ENCODE data around the gene ADGRG6. TPM values are rescaled to one million over a fixed set of nuclear protein-coding genes. Genes with fewer than 3 reads are reported as not detected.

ADGRG6 gene
- total RNA-seq, 1 experiment from 2014 or later: 2.5 TPM

DNA sequence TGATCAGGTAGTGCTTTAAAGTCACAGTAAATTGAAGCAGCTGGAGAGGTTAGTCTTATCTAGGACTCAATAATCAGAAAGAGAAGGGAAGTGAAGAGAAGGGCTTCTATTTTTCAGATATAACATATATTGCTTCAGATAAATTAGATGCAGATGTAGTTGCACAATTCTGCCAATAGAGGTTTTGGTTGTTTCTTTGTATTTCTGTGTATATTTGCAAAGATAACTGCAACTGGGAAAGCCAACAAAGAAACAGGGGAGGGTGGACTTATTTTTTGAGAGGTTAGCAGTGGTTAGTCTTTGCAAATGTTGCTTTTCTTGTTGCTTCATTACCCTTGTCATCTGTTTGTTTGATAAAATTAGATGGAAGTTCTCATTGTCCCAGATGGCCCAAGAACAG is 106.6 kb downstream of the ADGRG6 start:
- no peak for DNase-seq
- H2BK12ac ChIP-seq (ENCODE audit: insufficient read length, low read depth, low read length): no peak overlapping the region
- no peak overlapping the region for H3K27ac ChIP-seq (ENCODE audit: insufficient read length, low read depth, low read length)
- H3K27me3 ChIP-seq (ENCODE audit: insufficient read depth, low read length): no peaks in the 10 kb centered on the region
- no peak overlapping the region for H3T11ph ChIP-seq (ENCODE audit: low read length)
- H2BK120ac ChIP-seq (ENCODE audit: low read depth, low read length, poor library complexity, severe bottlenecking): no peak overlapping the region
- no peaks in the 10 kb centered on the region for H3K23me2 ChIP-seq (ENCODE audit: insufficient read length, low read depth, low read length, poor library complexity, severe bottlenecking)
- H3K9me3 ChIP-seq (ENCODE audit: control insufficient read depth, low read depth, low read length): no peaks in the 10 kb centered on the region
- H2AK5ac ChIP-seq (ENCODE audit: insufficient read length, low read length): no peak overlapping the region
- no peaks in the 10 kb centered on the region for H4K20me1 ChIP-seq (ENCODE audit: control insufficient read depth, insufficient read depth, insufficient read length)
- H3K79me1 ChIP-seq (ENCODE audit: insufficient read depth, low read depth, low read length, poor library complexity, severe bottlenecking): no peaks in the 10 kb centered on the region
- no peak overlapping the region for H3K18ac ChIP-seq (ENCODE audit: insufficient read length, low read depth, low read length)
- no peak overlapping the region for H2AFZ ChIP-seq (ENCODE audit: low read length)
- H3K4me1 Mint-ChIP-seq: peaks cover 3 to 11% of the 10 kb centered on the region in 2 experiments; a peak in 3 of 4 replicates
- no peak overlapping the region for H3K23ac ChIP-seq (ENCODE audit: insufficient read length, low read depth, low read length)
- no peaks in the 10 kb centered on the region for H3K9me3 Mint-ChIP-seq
- no peak overlapping the region for H3K4me2 ChIP-seq (ENCODE audit: insufficient read depth, insufficient read length, low read length)
- no peaks in the 10 kb centered on the region; the same call in 1 of the 2 replicates for H3K4me1 ChIP-seq (ENCODE audit: insufficient read depth, low read length)
- H3K27me3 Mint-ChIP-seq (ENCODE audit: low read depth): no peaks in the 10 kb centered on the region
- no peak overlapping the region for H3K56ac ChIP-seq (ENCODE audit: insufficient read length, low read depth, low read length)
- H3K79me2 ChIP-seq (ENCODE audit: insufficient read depth, low read length): no peaks in the 10 kb centered on the region
- no peak overlapping the region for H3K9ac ChIP-seq (ENCODE audit: extremely low read depth, insufficient read length, low read length)
- TF ChIP-seq CTCF (conservative IDR thresholded peaks at IDR 0.05): no peak
- no peak overlapping the region for H3K4ac ChIP-seq (ENCODE audit: low read depth, low read length)
- H3K27ac Mint-ChIP-seq: no peak overlapping the region
- H2BK5ac ChIP-seq (ENCODE audit: insufficient read length, low read length): no peak overlapping the region
- H3K4me3 Mint-ChIP-seq: no peak overlapping the region
- no peak overlapping the region for H4K5ac ChIP-seq (ENCODE audit: insufficient read length, low read depth, low read length)
- no peak overlapping the region for H3K14ac ChIP-seq (ENCODE audit: insufficient read depth, low read length)
- no peak overlapping the region for H4K8ac ChIP-seq (replicated peaks; ENCODE audit: insufficient read length, low read depth, low read length)
- H2BK15ac ChIP-seq (ENCODE audit: low read depth, low read length): no peak overlapping the region
- no peak overlapping the region for H2BK20ac ChIP-seq (ENCODE audit: low read depth, low read length, poor library complexity, severe bottlenecking)
- no peaks in the 10 kb centered on the region for H3K36me3 Mint-ChIP-seq (ENCODE audit: insufficient read depth in 1 of 3, low read depth in 3 of 3)
- no peak overlapping the region for H4K91ac ChIP-seq (ENCODE audit: insufficient read length, low read depth, low read length)
